A204.1 (cell line): ENCODE data around the gene RAI1.

Experiments
- FAIRE-seq: peaks from 2 replicates; lab custom pipeline; 2012; peaks lifted over from hg19 to GRCh38; lab: Jason Lieb, UNC

RAI1 gene

GRCh38 chr17:17716837-17717523 is 35.7 kb downstream of the RAI1 start:
- no peak for FAIRE-seq

DNA sequence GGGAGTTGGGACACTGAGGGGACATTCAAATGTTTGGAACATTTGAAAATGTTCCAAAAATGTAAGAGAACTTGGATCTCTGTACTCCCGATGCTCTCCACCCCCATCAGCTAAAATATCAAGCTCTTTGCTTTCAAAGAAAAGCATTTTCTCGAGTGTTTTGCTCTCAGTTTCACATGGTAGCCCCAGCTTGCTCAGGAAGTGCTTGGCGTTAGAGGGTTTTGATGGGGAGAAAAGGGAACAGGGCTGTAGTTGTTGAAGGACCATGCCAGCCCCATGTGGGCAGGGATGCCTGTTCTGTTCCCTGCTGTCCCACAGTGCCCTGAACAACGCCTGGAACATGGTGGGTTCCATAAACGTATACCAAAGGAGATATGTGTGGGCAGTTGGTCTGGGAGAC is 37.0 kb downstream of the RAI1 start:
- FAIRE-seq, result no peak

DNA sequence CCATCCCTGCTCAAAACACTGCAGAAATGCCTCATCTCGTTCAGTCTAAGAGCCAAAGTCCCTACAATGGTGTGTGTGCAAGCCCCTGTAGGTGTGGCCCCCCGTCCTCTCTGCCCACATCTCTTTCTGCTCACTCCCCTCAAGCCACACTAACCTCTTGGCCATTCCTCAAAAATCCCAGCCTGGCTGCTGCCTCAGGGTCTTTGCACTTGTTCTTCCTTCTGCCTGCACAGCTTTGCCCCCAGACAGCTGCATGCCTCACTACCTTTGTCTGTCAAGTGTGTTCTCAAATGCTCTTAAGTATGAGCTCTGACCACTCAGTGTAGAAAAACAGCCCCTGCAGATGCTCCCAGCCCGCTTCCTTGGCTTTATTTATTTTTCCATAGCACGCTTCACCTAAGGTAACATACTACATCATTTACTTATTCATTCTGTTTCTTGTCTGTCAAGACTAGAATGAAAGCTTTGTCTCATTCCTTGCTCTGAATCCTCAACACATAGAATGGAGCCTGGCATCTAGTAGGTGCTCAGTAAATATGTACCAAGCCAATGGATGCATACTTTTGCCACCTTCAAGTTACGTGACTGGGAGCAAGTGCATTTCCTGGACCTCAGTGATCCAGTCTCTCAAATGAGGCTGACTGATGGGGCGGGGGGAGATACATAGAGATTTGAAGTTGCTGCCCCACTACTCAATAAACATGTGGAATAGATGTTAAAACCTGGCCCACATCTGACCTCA is 38.1 kb downstream of the RAI1 start:
- no peak for FAIRE-seq

- FAIRE-seq, result no peak
These were observed 38.8 kb downstream of the RAI1 start for GRCh38 chr17:17719966-17720543.

DNA sequence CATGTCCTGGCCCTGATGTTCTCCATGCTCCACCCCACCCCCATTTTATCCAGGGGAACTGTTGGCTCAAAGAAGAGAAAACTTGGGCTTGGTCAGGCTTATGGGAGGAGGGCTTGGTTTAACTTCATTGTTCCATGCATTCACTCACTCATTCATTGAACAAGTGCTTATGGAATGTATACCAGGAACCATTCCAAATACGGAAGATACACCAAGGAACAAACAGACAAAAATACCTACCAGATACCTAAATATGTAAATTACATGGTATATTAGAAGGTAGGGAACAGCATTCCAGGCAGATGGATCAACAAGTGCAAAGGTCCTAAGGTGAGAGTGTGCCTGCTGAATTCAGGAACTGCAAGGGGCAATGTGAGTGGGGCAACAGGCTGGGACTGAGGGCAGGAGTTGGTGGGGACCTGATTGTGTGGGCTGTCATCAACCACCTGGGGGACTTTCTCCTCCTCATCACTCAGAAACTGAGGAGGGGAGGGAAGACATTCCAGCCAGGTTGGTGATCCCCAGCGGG is 39.9 kb downstream of the RAI1 start:
- FAIRE-seq, result no peak

DNA sequence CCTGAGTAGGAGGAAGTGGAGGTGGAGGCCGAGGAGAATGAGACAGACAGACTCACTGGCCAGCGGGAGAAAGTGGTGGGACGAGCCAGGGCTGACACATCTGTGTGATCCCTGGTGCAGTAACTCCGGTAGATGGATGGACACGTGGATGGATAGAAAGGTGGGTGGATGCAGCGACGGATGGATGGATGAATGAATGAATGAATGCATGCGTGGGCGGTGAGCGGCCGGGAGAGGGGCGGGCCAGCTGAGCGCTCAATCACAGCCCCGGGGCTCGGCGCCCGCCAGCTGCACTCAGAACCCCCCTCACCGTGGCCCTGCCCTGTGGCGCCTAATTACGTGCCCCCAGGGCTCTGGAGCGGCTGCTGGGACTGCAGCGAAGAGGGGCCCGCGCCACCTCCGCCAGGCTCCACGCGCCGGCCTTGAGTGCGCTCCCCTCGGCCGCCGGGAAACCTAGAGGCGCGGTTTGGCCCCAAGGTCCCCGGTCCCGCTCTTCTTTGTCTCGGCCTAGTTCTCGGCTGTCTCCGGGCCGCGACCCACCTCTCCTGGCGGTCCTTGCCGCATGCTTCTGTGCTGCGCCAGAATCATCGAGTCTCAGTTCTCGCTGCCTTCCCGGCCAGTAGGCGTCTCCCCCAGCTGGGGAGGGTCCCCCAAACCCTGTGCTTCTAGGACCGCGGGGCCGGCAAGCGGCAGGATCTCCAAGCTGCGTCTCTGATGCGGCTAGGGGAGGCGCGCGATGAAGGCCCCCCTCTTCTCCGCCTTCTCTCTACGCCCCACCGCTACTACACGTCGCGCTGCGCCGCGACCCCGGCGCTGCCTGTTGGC is 41.0 kb downstream of the RAI1 start:
- FAIRE-seq, result no peak

DNA sequence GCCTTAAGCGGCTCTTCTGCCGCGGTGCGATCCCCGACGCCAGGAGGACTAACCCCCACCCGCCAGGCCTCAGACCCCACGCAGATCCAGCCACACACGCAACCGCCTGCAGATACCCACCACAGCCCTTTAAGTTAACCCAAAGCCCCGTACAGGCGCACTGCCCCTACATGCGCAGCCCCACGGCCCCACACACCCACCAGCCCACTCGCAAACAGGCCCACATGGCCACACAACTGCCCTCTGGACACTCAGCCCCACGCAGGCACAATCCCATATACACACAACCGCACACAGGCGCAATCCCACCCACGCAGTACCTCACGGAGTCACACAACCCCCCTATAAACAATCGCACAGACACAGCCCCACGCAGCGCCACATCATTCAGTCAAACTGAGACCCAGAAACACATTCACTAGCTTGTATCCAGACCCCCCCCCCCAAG is 41.7 kb downstream of the RAI1 start:
- no peak for FAIRE-seq

- no peak for FAIRE-seq
These were observed 42.4 kb downstream of the RAI1 start for GRCh38 chr17:17723354-17724261.

DNA sequence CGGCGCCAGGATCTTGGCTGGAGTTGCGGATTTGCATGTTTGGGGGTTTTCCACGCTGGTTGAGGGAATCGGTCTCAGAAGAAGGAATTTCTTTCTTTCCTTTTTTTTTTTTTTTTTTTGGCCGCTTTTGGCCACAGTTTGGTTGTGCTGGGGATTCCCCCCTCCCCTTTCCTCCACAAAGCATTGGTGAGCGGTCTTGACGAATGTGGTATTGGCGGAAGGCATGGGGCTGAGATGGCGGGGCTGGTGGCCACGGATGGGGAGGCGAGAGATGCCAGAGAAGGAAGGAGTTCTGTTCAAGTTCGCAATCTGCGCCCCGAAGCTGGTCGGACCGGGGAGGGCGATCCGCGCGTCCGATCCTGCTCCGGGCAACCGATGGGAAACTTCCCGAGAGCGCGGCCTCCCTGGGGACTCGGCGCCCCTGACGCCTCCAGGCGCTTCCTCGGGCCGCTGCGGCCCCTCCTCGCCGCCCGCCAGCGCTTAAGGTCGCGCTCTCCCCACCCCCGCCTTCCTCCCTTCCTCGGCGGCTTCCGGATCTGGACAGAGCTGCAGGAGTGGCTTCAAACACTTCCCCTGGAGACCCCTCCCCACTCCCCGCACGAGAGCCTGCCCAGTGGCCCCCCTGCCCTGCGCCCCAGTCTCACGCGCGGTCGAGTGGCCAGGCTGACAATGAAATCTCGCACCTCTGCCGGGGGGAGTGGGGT is 43.2 kb downstream of the RAI1 start:
- FAIRE-seq, result no peak

- no peak for FAIRE-seq
These were observed 43.9 kb downstream of the RAI1 start for GRCh38 chr17:17725011-17725751.

DNA sequence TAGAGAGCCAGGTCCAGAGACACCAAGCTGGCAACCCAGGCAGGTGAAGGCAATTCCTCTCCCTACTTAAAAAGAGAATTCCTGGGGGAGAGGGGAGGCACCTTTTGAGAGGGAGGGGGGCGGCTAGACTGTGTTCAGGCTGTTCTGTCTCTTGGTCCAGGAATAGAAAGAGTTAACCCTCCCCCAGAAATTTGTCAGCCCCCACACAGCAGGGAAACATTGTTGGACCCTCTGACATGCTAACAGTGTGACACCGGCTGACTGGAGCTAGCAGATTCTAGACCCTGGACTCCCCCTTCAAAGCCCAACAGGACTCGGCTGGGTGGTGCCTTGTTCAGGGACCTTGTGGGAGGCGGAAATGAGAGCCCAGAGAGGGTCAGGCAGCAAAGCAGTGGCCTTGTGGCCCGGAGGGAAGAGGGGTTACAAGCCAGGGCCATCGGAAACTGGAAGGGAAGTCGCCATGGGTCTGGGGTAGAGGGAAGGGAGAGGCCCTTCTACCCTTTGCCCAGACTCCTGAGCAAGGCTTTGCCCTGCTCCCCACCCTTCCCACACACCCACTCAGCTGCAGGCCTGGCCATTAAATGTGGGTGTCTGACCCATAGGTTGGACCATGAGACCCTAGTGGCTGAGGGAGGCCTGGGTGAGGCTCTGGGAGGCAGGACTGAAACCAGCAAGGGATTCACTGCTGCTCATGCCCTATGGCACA is 44.6 kb downstream of the RAI1 start:
- FAIRE-seq, result no peak

- FAIRE-seq, result no peak
These were observed 45.3 kb downstream of the RAI1 start for GRCh38 chr17:17726458-17727060.

GRCh38 chr17:17727111-17727659 is 45.9 kb downstream of the RAI1 start:
- FAIRE-seq, result no peak

DNA sequence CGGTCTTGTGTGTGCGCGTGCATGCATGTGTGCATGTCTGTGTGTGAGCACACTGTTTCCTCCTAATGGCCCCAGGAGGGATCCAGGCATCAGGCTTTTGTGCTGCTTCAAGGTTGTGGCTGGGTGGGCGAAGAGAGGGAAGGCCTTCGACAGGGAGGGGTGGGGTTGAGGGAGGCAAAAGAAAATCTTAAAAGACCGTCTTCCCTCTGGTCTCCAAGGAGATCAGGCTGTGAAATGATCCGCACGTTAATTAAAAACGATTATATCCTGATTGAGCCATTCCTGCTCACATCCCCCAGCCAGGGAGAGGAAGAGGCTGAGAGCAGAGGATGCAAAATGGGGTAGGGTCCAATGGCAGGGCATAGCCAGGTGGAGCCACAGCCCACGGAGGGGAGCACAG is 46.9 kb downstream of the RAI1 start:
- FAIRE-seq, result no peak

GRCh38 chr17:17728550-17729251 is 47.4 kb downstream of the RAI1 start:
- no peak for FAIRE-seq

DNA sequence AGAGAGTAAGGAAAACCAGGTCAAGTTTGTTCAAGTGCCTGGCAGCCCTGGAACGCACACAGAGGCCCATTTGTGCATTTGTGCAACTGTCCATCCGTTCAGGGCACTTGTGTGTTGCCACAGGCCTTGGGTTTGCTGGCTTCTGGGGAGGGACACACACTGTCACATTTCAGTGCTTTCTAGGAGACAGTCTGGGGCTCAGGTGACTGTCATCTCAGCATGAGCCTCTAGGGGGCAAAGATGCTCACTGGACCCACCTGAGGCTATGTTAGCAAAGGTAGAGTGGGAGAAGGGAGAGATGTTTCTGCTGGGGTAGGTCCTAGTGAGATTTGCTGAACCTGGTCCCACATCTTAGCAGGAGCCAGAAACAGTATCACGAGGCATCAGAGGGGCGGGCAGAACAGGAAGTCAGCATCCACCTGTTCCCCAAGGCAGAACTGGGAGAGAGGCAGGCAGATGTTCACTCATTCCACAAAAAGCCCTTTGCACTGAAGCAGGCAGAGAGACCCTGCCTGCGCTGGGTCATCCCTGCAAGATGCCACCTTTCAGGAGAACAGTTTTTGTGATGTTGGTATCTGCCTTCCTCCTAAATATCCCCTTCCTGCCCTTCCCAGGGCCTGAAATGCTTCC is 48.5 kb downstream of the RAI1 start:
- no peak for FAIRE-seq

DNA sequence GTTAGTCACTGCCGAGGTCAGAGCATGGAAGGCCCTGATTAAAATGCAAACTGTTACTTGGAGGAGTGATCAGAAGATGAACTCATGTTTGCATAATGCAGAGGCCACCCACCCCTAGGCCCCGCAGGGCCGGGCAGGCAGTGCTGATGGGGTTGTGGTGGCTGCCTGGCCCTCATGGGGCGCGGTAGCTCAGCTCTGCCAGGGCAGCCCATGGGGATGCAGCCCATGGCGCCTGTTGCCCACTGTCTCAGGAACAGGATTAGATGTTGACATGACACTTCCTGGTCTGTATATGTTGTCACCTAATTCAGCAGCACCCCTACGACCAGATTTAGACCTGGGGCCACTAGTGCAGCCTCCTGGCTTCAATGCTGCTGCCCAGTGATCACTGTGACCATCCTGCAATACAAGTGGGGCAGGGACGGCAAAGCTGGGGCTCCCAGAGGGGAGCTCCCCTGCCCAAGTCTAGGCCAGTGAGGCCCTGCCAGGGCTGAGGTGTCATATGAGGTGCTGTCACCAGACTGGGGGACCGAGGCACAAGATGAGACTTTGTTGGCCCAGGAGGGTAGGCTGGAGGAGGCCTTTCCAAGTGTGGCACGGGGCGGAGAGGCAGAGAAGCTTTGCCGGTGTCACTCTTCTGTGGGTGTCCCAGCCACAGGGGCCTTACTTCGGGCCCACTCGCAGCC is 49.1 kb downstream of the RAI1 start:
- no peak for FAIRE-seq
